Ishikawa (cell line): ENCODE results near the gene THOC2.

Source experiments
- CEBPB ChIP-seq: IDR thresholded peaks from 2 replicates; pipeline ENCODE4 v1.6.1; 2012
- CREB1 ChIP-seq: IDR thresholded peaks from 2 replicates; pipeline ENCODE4 v1.6.1; 2012; ENCODE audit warnings: low read depth
- EGR1 ChIP-seq: IDR thresholded peaks from 2 replicates; pipeline ENCODE4 v1.6.1; 2012
- EP300 ChIP-seq: IDR thresholded peaks from 2 replicates; pipeline ENCODE4 v1.6.1; 2012; ENCODE audit warnings: borderline replicate concordance
- FOXM1 ChIP-seq: IDR thresholded peaks from 2 replicates; pipeline ENCODE4 v1.6.1; 2012; ENCODE audit warnings: low read depth, borderline replicate concordance
- NFIC ChIP-seq: IDR thresholded peaks from 2 replicates; pipeline ENCODE4 v1.6.1; 2012
- RAD21 ChIP-seq: IDR thresholded peaks from 2 replicates; pipeline ENCODE4 v1.6.1; 2012; ENCODE audit warnings: low read depth
- TAF1 ChIP-seq: IDR thresholded peaks from 2 replicates; pipeline ENCODE4 v1.6.1; 2012; ENCODE audit warnings: low read depth, mild to moderate bottlenecking
- TCF12 ChIP-seq: IDR thresholded peaks from 2 replicates; pipeline ENCODE4 v1.6.1; 2012; ENCODE audit warnings: low read depth
- TEAD4 ChIP-seq: IDR thresholded peaks from 2 replicates; pipeline ENCODE4 v1.6.1; 2012
- YY1 ChIP-seq: IDR thresholded peaks from 2 replicates; pipeline ENCODE4 v1.6.1; 2012; ENCODE audit warnings: low read depth
- ZBTB7A ChIP-seq: IDR thresholded peaks from 2 replicates; pipeline ENCODE4 v1.6.1; 2012; ENCODE audit warnings: low read depth
- TF ChIP-seq, protein P1 (sequence below): IDR thresholded peaks from 2 replicates; pipeline ENCODE4 v1.6.1; 2012; ENCODE audit warnings: low read depth, mild to moderate bottlenecking
- TF ChIP-seq, protein P2 (sequence below): IDR thresholded peaks from 2 replicates; pipeline ENCODE4 v1.6.1; 2012
- TF ChIP-seq, protein P3 (sequence below): IDR thresholded peaks from 2 replicates; pipeline ENCODE4 v1.6.1; 2012

Gene THOC2

DNA sequence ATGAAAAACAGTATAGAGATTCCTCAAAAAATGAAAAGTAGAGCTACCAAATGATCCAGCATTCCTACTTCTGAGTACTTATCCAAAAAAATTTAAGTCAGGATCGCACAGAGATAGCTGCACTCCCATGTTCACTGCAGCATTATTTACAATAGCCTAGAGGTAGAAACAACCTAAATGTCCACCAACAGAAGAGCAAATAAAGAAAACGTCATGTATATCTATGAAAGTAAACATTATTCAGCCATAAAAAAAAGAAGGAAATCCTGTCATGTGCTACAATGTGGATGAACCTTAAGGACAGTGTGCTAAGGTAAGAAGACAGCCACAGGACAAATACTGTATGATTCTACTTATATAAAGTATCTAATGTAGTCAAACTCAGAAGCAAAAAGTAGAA, 12.4 kb downstream of the THOC2 start:
- TF ChIP-seq EP300 (no peak), EGR1 (no peak), FOXM1 (no peak), NFIC (no peak), TCF12 (no peak), RAD21 (no peak), TAF1 (no peak), CREB1 (no peak), CEBPB (no peak), ZBTB7A (no peak), YY1 (no peak), TEAD4 (no peak)
- TF ChIP-seq, protein P1, sequence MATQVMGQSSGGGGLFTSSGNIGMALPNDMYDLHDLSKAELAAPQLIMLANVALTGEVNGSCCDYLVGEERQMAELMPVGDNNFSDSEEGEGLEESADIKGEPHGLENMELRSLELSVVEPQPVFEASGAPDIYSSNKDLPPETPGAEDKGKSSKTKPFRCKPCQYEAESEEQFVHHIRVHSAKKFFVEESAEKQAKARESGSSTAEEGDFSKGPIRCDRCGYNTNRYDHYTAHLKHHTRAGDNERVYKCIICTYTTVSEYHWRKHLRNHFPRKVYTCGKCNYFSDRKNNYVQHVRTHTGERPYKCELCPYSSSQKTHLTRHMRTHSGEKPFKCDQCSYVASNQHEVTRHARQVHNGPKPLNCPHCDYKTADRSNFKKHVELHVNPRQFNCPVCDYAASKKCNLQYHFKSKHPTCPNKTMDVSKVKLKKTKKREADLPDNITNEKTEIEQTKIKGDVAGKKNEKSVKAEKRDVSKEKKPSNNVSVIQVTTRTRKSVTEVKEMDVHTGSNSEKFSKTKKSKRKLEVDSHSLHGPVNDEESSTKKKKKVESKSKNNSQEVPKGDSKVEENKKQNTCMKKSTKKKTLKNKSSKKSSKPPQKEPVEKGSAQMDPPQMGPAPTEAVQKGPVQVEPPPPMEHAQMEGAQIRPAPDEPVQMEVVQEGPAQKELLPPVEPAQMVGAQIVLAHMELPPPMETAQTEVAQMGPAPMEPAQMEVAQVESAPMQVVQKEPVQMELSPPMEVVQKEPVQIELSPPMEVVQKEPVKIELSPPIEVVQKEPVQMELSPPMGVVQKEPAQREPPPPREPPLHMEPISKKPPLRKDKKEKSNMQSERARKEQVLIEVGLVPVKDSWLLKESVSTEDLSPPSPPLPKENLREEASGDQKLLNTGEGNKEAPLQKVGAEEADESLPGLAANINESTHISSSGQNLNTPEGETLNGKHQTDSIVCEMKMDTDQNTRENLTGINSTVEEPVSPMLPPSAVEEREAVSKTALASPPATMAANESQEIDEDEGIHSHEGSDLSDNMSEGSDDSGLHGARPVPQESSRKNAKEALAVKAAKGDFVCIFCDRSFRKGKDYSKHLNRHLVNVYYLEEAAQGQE, result no peak
- TF ChIP-seq, protein P2, sequence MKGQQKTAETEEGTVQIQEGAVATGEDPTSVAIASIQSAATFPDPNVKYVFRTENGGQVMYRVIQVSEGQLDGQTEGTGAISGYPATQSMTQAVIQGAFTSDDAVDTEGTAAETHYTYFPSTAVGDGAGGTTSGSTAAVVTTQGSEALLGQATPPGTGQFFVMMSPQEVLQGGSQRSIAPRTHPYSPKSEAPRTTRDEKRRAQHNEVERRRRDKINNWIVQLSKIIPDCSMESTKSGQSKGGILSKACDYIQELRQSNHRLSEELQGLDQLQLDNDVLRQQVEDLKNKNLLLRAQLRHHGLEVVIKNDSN, result no peak
- TF ChIP-seq, protein P3, sequence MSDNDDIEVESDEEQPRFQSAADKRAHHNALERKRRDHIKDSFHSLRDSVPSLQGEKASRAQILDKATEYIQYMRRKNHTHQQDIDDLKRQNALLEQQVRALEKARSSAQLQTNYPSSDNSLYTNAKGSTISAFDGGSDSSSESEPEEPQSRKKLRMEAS, result no peak

DNA sequence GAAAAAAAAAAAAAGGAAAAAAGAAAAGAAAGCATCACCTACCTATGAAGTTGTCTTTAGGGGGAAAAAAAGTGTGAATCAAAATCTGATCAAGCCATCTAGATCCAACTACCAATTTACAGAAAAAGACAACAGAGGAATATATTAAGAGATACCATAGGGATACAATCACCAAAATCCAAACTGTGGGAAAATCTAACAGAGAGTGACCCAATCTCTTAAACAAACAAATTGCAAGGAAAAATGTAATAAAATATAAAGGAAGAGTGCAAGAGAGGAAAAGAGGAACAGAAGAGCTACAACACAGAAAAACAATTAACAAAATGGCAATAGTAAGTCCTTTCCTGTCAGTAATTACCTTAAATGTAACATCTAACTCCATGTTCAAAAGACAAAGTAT, 19.0 kb downstream of the THOC2 start:
- TF ChIP-seq EGR1, result no peak
- TF ChIP-seq RAD21, result no peak
- no peak for TF ChIP-seq CREB1
- TF ChIP-seq, protein P1, result no peak
- no peak for TF ChIP-seq TEAD4
- TF ChIP-seq, protein P3, result no peak
- TF ChIP-seq CEBPB, result no peak
- TF ChIP-seq, protein P2, result no peak

DNA sequence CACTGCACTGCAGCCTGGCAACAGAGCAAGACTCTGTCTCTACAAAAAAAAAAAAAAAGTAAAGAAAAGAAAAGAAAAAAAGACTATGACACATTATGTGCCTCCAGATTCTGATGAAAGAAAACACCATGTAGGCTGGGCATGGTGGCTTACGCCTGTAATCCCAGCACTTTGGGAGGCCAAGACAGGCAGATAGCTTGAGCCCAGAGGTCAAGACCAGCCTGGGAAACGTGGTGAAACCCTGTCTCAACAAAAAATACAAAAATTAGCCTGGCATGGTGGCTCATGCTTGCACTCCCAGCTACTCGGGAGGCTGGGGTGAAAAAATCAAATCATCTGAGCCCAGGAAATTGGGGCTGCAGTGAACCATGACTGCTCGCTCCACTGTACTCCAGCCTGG, 19.4 kb downstream of the THOC2 start:
- TF ChIP-seq FOXM1 (no peak), ZBTB7A (no peak), CREB1 (no peak), TCF12 (no peak), EP300 (no peak), RAD21 (no peak), EGR1 (no peak), YY1 (no peak), NFIC (no peak), TAF1 (no peak), CEBPB (no peak), TEAD4 (no peak)
- TF ChIP-seq, protein P1, result no peak
- TF ChIP-seq, protein P2, result no peak
- TF ChIP-seq, protein P3, result no peak

DNA sequence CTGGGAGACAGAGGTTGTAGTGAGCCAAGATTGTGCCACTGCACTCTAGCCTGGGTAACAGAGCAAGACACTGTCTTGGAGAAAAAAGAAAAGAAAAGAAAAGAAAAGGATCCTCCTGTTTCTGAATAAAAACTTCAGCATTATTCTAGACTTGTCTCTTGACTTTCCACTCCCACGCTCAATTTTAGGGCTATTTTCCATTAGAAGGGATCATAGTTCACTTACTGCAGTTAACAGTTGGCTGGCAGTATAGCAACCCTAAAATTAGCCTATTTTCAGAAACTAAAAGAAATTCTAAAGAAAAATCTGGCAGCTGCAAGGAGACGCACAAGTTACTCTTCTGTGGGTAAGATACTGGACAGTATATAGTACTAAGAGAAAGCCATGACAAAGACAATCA, 28.1 kb downstream of the THOC2 start:
- TF ChIP-seq TAF1 (no peak), CREB1 (no peak), TEAD4 (no peak), YY1 (no peak), RAD21 (no peak), ZBTB7A (no peak), CEBPB (no peak), EP300 (no peak), EGR1 (no peak), TCF12 (no peak), FOXM1 (no peak)
- TF ChIP-seq, protein P2, result no peak
- TF ChIP-seq, protein P3, result no peak
- TF ChIP-seq, protein P1, result no peak
